ENCODE results near the gene KLRC3.
"Not testable (repeated sequence)": the region's sequence is repeated elsewhere in the genome, so short reads cannot be mapped to it uniquely, and the experiment has no call there.

Gene KLRC3

GRCh38 chr12:10398168-10398567 lies 22.2 kb downstream of the KLRC3 start:
- DNase-seq: no peak

- DNase-seq: no peak
Observed at GRCh38 chr12:10397296-10397695, 23.1 kb downstream of the KLRC3 start.

GRCh38 chr12:10396176-10396575 lies 24.2 kb downstream of the KLRC3 start:
- not testable (repeated sequence) for DNase-seq

- peak; percentile 87 to 89 for DNase-seq
Observed at GRCh38 chr12:10395390-10395998, 24.9 kb downstream of the KLRC3 start.

- not testable (repeated sequence) for DNase-seq
Observed at GRCh38 chr12:10394531-10395152, 25.8 kb downstream of the KLRC3 start.

- no peak for DNase-seq
Observed at GRCh38 chr12:10393291-10393690, 27.1 kb downstream of the KLRC3 start.

- peak; percentile 98 for DNase-seq
Observed at GRCh38 chr12:10392394-10392930, 27.9 kb downstream of the KLRC3 start.

GRCh38 chr12:10390991-10391390 lies 29.4 kb downstream of the KLRC3 start:
- DNase-seq: not testable (repeated sequence)

GRCh38 chr12:10389904-10390303 lies 30.5 kb downstream of the KLRC3 start, which contains the start of gene KLRK1:
Gene KLRK1, minus strand, starts transcription at chr12:10390041. Its CDS starts 1,231 bp downstream, at chr12:10388810.
- peak; percentile 8 to 20 for DNase-seq

GRCh38 chr12:10388624-10389413 lies 31.6 kb downstream of the KLRC3 start:
- peak in 1 of 2 experiments; percentile 20 for DNase-seq

- not testable (repeated sequence) for DNase-seq
Observed at GRCh38 chr12:10387498-10387897, 32.9 kb downstream of the KLRC3 start.

GRCh38 chr12:10386857-10387256 lies 33.5 kb downstream of the KLRC3 start:
- no peak for DNase-seq

GRCh38 chr12:10385166-10385613 lies 35.2 kb downstream of the KLRC3 start:
- DNase-seq: no peak

- DNase-seq: no peak
Observed at GRCh38 chr12:10384191-10384590, 36.2 kb downstream of the KLRC3 start.

- DNase-seq: no peak
Observed at GRCh38 chr12:10381928-10382628, 38.3 kb downstream of the KLRC3 start.

GRCh38 chr12:10378737-10379136 lies 41.7 kb downstream of the KLRC3 start:
- not testable (repeated sequence) for DNase-seq

- no peak for DNase-seq
Observed at GRCh38 chr12:10374624-10375018, 45.8 kb downstream of the KLRC3 start.

GRCh38 chr12:10372559-10372958 lies 47.8 kb downstream of the KLRC3 start:
- DNase-seq: peak; percentile 13 to 20

- not testable (repeated sequence) for DNase-seq
Observed at GRCh38 chr12:10371893-10372535, 48.4 kb downstream of the KLRC3 start.

GRCh38 chr12:10369557-10370415 lies 50.6 kb downstream of the KLRC3 start:
- DNase-seq: no peak
